ENCODE results near the gene ALB.

DNA sequence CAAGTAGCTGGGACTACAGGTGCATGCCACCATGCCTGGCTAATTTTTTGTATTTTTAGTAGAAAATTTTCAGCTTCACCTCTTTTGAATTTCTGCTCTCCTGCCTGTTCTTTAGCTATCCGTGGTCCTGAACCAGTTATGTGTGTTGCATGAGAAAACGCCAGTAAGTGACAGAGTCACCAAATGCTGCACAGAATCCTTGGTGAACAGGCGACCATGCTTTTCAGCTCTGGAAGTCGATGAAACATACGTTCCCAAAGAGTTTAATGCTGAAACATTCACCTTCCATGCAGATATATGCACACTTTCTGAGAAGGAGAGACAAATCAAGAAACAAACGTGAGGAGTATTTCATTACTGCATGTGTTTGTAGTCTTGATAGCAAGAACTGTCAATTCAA is 13.9 kb downstream of the ALB start:
- TF ChIP-seq CTCF (IDR thresholded peaks at IDR 0.05) (no peak), EZH2phosphoT487 (IDR thresholded peaks at IDR 0.05) (no peak)

Data from neural progenitor cell (in vitro differentiated cells).